22Rv1 (cell line): ENCODE measurements around the gene MPPED2.

Source experiments
- H3K27ac ChIP-seq: fragments of 450-650 bp; 2 replicates; pipeline ENCODE4 v1.5.1; 2017
- CTCF ChIP-seq: fragments of 450-650 bp; IDR thresholded peaks from 2 replicates; pipeline ENCODE4 v1.5.1; 2017; ENCODE audit warnings: mild to moderate bottlenecking
- ZFX ChIP-seq: fragments of 450-650 bp; IDR thresholded peaks from 2 replicates; pipeline ENCODE4 v1.6.1; 2017; ENCODE audit warnings: antibody characterized with exemption, borderline replicate concordance

The MPPED2 gene

GRCh38 chr11:30573951-30574350 is 12.2 kb downstream of the MPPED2 start:
- no peak overlapping the region for H3K27ac ChIP-seq
- no peak for TF ChIP-seq ZFX
- no peak for TF ChIP-seq CTCF

DNA sequence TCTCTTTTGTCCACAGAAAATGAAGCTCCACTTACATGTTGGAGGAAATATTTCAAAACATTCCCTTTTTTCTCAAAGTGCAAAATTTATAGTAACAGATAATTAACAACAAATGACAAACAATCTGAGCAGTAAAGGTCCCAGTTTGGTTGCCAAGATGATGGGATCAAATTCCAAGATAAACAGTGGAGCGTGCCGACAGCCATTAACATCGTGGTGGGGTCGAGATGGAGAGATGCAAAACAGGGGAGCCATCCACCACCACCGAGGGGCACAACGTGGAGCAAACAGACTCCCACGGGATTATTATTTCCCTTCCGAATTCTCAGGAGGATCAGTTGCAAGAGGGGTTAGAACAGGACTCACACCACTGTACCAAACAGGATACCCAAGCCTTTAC is 17.2 kb downstream of the MPPED2 start:
- TF ChIP-seq CTCF (no peak), ZFX (no peak)
- no peak overlapping the region for H3K27ac ChIP-seq

DNA sequence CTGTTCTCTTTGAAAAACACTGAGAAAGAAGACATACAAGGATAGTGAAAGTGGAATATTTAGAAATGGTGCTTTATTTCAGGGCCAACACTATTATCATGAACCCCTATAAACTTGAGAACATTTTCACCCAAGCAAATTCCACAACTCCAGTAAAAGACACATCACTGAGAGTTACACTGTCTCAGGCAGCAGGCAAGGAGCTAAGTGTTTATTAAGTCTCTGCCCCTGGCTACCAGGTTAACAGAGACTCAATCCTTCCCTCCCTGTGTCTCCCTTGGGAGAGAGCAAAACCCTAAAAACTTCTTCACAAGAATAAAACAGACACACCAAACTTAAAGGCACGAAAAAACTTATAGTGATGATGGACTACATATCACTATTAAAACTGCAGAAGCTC is 18.5 kb downstream of the MPPED2 start:
- TF ChIP-seq CTCF: no peak
- no peak for TF ChIP-seq ZFX
- no peak overlapping the region for H3K27ac ChIP-seq

DNA sequence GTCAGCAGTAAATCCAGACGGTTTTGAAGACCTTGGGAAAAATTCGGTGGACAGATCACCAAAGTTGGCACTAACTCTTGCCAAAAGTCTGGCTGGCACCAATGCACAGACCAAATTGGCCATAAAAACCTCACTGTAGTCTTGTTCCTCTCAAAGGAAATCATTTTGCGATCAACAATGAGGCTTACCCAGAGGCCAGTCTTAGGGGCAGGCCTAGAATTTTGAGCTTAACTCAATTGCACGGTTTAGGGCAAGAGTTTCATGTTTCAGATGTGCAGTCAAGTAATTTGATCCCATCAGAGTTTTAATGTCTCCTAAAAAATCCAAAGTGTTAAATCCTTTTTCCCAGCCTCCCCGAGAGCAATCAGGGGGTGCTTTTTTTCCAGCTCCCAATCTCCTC is 19.0 kb downstream of the MPPED2 start:
- no peak overlapping the region for H3K27ac ChIP-seq
- no peak for TF ChIP-seq ZFX
- TF ChIP-seq CTCF: no peak

DNA sequence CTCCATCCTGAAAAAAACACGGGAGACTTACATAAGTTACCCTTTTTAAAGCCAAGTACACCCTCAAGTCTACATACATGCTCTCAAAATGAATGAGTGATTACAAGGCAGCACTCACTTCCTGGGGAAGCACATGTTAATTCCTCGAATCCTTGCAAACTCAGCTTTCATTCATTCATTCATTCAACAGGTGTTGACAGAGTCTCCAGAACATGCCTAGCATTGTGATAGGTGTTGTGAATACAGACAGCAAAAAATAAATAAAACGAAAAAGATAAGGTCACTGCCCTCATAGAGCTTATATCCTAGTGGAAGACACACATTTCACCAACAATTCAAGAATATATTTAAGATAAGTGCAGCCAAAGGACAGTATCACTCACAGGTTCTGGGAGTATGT is 19.7 kb downstream of the MPPED2 start:
- TF ChIP-seq CTCF: no peak
- no peak for TF ChIP-seq ZFX
- no peak overlapping the region for H3K27ac ChIP-seq

DNA sequence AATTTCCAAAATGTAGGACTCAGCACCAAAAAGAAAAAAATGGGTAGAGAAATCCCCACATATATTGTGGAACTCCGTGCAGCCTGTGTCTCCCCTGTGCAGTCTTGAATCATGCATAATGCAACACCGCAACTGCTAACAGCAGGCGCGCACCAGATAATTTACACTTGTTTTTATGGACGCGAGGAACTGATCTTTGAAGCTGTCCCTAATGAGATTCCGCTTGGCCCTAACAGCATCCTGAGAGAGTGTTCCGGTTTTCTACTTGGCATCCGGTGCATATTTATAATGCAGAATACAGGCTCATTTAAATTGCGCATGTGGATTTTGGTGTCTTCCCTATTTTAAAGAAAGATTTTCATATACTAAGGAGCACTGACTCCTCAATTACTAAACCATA is 21.1 kb downstream of the MPPED2 start:
- no peak overlapping the region for H3K27ac ChIP-seq
- TF ChIP-seq CTCF (no peak), ZFX (no peak)

DNA sequence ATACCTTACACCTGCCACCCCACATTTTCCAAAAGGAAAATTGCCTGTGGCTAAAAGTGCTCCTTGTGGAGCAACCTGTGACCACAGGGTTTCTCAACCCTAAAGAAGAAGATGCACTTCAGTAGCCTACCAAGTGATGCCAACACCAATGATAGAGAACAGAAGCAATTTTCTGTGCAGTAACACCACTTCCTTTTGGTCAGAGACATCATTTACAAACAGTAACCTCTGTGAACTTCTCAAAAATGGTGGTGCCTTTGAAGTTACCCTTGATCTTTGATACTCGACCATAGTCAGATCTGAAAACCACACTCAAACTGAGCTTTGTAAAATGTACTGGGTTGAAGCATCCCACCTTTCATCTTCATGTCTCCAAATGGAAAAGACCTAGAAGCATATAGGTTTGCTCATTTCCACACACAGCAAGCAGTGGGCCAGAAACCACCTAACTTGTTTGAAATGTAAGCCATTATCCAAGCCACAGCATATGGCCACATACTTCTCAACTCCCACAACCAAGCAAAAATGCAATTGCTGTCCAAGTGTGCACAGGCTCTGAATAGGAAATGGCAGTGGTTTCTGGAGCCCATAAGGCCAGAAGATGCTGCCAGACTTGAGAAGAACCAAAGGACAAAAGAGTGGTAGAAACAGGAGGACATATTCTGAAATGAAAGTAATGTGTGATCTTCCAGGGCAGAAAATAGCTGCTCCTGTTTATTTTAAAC is 24.3 kb downstream of the MPPED2 start:
- no peak overlapping the region for H3K27ac ChIP-seq
- no peak for TF ChIP-seq ZFX
- no peak for TF ChIP-seq CTCF
